ENCODE measurements around the gene IL17RE. TPM values are rescaled to one million over a fixed set of nuclear protein-coding genes. Genes with fewer than 3 reads are reported as not detected.

IL17RE gene
- total and polyA plus RNA-seq, 9 of the 15 experiments (the other 6 are each of a cell fraction or from before 2014, with no cell fraction given) = 0.32 to 1.9 (median 0.51) TPM; not detected in 4

- TF ChIP-seq, protein P1, sequence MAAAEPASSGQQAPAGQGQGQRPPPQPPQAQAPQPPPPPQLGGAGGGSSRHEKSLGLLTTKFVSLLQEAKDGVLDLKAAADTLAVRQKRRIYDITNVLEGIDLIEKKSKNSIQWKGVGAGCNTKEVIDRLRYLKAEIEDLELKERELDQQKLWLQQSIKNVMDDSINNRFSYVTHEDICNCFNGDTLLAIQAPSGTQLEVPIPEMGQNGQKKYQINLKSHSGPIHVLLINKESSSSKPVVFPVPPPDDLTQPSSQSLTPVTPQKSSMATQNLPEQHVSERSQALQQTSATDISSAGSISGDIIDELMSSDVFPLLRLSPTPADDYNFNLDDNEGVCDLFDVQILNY (CRISPR knock-in tag; IDR thresholded peaks at IDR 0.05) = no peak
- peak; percentile 78 to 80; a peak in 2 of 4 replicates for TF ChIP-seq SIN3A (IDR thresholded peaks at IDR 0.05; ENCODE audit: borderline replicate concordance in 2 of 2, control insufficient read depth in 1 of 2, low read depth in 2 of 2, low read length in 2 of 2)
- TF ChIP-seq ZNF449 (CRISPR knock-in tag; IDR thresholded peaks at IDR 0.05) = no peak
- peak; percentile 60 for TF ChIP-seq PRDM10 (IDR thresholded peaks at IDR 0.05; ENCODE audit: partially characterized antibody)
- peak; percentile 51 for TF ChIP-seq ZBTB2 (IDR thresholded peaks at IDR 0.05)
- no peak for TF ChIP-seq CBX5 (IDR thresholded peaks at IDR 0.05; ENCODE audit: borderline replicate concordance, low read depth)
- TF ChIP-seq ZNF431 (CRISPR knock-in tag; IDR thresholded peaks at IDR 0.05) = peak; percentile 78; the same call in 1 of the 2 replicates
- peak; percentile 88 for TF ChIP-seq LCOR (CRISPR knock-in tag; IDR thresholded peaks at IDR 0.05)
- TF ChIP-seq TBP (optimal IDR thresholded peaks at IDR 0.05; ENCODE audit: low read depth, low read length) = peak; percentile 88
- TF ChIP-seq ZNF766 (CRISPR knock-in tag; conservative IDR thresholded peaks at IDR 0.05) = 0 out of 2 replicates have a peak, but pooled peaks have one; percentile 49
- 0 out of 2 replicates have a peak, but pooled peaks have one; percentile 8 for TF ChIP-seq PHF21A (IDR thresholded peaks at IDR 0.05; ENCODE audit: borderline replicate concordance, low read depth)
- no peak for TF ChIP-seq MEF2A (IDR thresholded peaks at IDR 0.05; ENCODE audit: control insufficient read depth, low read depth, low read length)
- TF ChIP-seq, protein P2, sequence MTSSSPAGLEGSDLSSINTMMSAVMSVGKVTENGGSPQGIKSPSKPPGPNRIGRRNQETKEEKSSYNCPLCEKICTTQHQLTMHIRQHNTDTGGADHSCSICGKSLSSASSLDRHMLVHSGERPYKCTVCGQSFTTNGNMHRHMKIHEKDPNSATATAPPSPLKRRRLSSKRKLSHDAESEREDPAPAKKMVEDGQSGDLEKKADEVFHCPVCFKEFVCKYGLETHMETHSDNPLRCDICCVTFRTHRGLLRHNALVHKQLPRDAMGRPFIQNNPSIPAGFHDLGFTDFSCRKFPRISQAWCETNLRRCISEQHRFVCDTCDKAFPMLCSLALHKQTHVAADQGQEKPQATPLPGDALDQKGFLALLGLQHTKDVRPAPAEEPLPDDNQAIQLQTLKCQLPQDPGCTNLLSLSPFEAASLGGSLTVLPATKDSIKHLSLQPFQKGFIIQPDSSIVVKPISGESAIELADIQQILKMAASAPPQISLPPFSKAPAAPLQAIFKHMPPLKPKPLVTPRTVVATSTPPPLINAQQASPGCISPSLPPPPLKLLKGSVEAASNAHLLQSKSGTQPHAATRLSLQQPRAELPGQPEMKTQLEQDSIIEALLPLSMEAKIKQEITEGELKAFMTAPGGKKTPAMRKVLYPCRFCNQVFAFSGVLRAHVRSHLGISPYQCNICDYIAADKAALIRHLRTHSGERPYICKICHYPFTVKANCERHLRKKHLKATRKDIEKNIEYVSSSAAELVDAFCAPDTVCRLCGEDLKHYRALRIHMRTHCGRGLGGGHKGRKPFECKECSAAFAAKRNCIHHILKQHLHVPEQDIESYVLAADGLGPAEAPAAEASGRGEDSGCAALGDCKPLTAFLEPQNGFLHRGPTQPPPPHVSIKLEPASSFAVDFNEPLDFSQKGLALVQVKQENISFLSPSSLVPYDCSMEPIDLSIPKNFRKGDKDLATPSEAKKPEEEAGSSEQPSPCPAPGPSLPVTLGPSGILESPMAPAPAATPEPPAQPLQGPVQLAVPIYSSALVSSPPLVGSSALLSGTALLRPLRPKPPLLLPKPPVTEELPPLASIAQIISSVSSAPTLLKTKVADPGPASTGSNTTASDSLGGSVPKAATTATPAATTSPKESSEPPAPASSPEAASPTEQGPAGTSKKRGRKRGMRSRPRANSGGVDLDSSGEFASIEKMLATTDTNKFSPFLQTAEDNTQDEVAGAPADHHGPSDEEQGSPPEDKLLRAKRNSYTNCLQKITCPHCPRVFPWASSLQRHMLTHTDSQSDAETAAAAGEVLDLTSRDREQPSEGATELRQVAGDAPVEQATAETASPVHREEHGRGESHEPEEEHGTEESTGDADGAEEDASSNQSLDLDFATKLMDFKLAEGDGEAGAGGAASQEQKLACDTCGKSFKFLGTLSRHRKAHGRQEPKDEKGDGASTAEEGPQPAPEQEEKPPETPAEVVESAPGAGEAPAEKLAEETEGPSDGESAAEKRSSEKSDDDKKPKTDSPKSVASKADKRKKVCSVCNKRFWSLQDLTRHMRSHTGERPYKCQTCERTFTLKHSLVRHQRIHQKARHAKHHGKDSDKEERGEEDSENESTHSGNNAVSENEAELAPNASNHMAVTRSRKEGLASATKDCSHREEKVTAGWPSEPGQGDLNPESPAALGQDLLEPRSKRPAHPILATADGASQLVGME (CRISPR knock-in tag; IDR thresholded peaks at IDR 0.05) = no peak
Observed at GRCh38 chr3:9933561-9934234, 31.1 kb downstream of the IL17RE start, which contains the start of gene CRELD1 (continued).

Measured in K562 (cell line).